Anterior cingulate cortex (tissue), 58 donors: ENCODE results near the gene MRPL24.
A peak's percentile ranks its signal among the peaks of the same experiment; 100 is the strongest.

Experiments used
- DNase-seq, 58 donors: peaks; one replicate each; lab custom pipeline; 2025; lab: John Stamatoyannopoulos, UW

Gene MRPL24

GRCh38 chr1:156694690-156694962 is 46.3 kb downstream of the MRPL24 start:
- no peak for DNase-seq

- no peak for DNase-seq
Observed at GRCh38 chr1:156693848-156694689, 46.8 kb downstream of the MRPL24 start.

GRCh38 chr1:156692925-156693847 is 47.7 kb downstream of the MRPL24 start:
- DNase-seq, result no peak

GRCh38 chr1:156692441-156692924 is 48.4 kb downstream of the MRPL24 start:
- no peak for DNase-seq

GRCh38 chr1:156691665-156692440 is 49.0 kb downstream of the MRPL24 start:
- no peak for DNase-seq

- no peak for DNase-seq
Observed at GRCh38 chr1:156691191-156691590, 49.7 kb downstream of the MRPL24 start.

- no peak for DNase-seq
Observed at GRCh38 chr1:156690675-156691036, 50.2 kb downstream of the MRPL24 start.

- no peak for DNase-seq
Observed at GRCh38 chr1:156689953-156690674, 50.8 kb downstream of the MRPL24 start.

- DNase-seq, result peak in 50 of 58 donors; percentile 3 to 75 (median 42)
Observed at GRCh38 chr1:156689035-156689952, 51.6 kb downstream of the MRPL24 start.
